Osteoblast (primary cell): Measurements from ENCODE around the gene RADIL. TPM values are rescaled to one million over a fixed set of nuclear protein-coding genes. Genes with fewer than 3 reads are reported as not detected.

ENCODE experiments used
- DNase-seq: peaks from one replicate; pipeline ENCODE4 v3.0.0; 2011; ENCODE audit warnings: low spot score, mixed read lengths; ENCODE audit not compliant: insufficient read length; ENCODE audit errors: missing footprints
- H2AFZ ChIP-seq: 2 replicates; pipeline ENCODE4 v1.6.0; 2011; ENCODE audit warnings: mild to moderate bottlenecking, low read length
- H3K27ac ChIP-seq: 2 replicates; pipeline ENCODE4 v1.5.1; 2011; ENCODE audit warnings: mild to moderate bottlenecking, low read depth, low read length, moderate library complexity
- H3K27me3 ChIP-seq: 2 replicates; pipeline ENCODE4 v1.6.0; 2012; ENCODE audit warnings: mild to moderate bottlenecking, control low read depth, inconsistent platforms, low read length, moderate library complexity; ENCODE audit not compliant: insufficient read depth
- H3K36me3 ChIP-seq: 2 replicates; pipeline ENCODE4 v1.5.1; 2011; ENCODE audit warnings: mild to moderate bottlenecking, low read length, control low read depth, moderate library complexity; ENCODE audit not compliant: insufficient read depth
- H3K4me1 ChIP-seq: 2 replicates; pipeline ENCODE4 v1.5.1; 2011; ENCODE audit warnings: mild to moderate bottlenecking, low read length, control low read depth, moderate library complexity; ENCODE audit not compliant: insufficient read depth
- H3K4me2 ChIP-seq: 2 replicates; pipeline ENCODE4 v1.6.0; 2011; ENCODE audit warnings: mild to moderate bottlenecking, low read length; ENCODE audit not compliant: insufficient read depth
- H3K4me3 ChIP-seq: fragments of 200-600 bp; sonication (generic); 3 replicates; pipeline ENCODE4 v1.5.1; 2012; ENCODE audit warnings: mild to moderate bottlenecking, low read length, inconsistent platforms; ENCODE audit not compliant: insufficient read depth
- H3K79me2 ChIP-seq: 2 replicates; pipeline ENCODE4 v1.6.0; 2012; ENCODE audit warnings: mild to moderate bottlenecking, low read length, control low read depth, inconsistent platforms; ENCODE audit not compliant: insufficient read depth
- H3K9me3 ChIP-seq: 2 replicates; pipeline ENCODE4 v1.5.1; 2011; ENCODE audit warnings: low read depth, low read length, control low read depth
- H4K20me1 ChIP-seq: 2 replicates; pipeline ENCODE4 v1.6.0; 2012; ENCODE audit warnings: mild to moderate bottlenecking, low read length, control low read depth; ENCODE audit not compliant: insufficient read depth
- CTCF ChIP-seq: IDR thresholded peaks from 2 replicates; pipeline ENCODE4 v1.5.1; 2011; ENCODE audit warnings: mild to moderate bottlenecking, low read depth, low read length, moderate library complexity; ENCODE audit errors: extremely low read depth
- total RNA-seq: library from RNA; depleted of rRNA; stranded (reverse); fragments of >200 nt; gene quantifications from 2 replicates; pipeline ENCODE4 v1.2.3, GENCODE V29; 2012

The RADIL gene
- total RNA-seq, 1 donor = 1.1 TPM

- no peak overlapping the region for H3K4me2 ChIP-seq
- H3K4me3 ChIP-seq = no peak overlapping the region
- H3K27ac ChIP-seq = no peak overlapping the region
- H3K27me3 ChIP-seq = no peaks in the 10 kb centered on the region
- H4K20me1 ChIP-seq = peaks cover 6% of the 10 kb centered on the region
- DNase-seq = peak; percentile 92
- no peaks in the 10 kb centered on the region for H3K4me1 ChIP-seq
- H3K79me2 ChIP-seq = no peaks in the 10 kb centered on the region
- peak; percentile 24 for TF ChIP-seq CTCF
- no peaks in the 10 kb centered on the region for H3K9me3 ChIP-seq
- H2AFZ ChIP-seq = no peak overlapping the region
- H3K36me3 ChIP-seq = peaks cover 35% of the 10 kb centered on the region
Measured at GRCh38 chr7:4765776-4766490, 117.6 kb downstream of the RADIL start.

- no peak for DNase-seq
- Histone ChIP-seq H3K4me1 (no peaks in the 10 kb centered on the region), H3K36me3 (peaks cover 45% of the 10 kb centered on the region), H3K79me2 (no peaks in the 10 kb centered on the region), H3K27ac (no peak overlapping the region), H3K9me3 (no peaks in the 10 kb centered on the region), H4K20me1 (peaks cover 6% of the 10 kb centered on the region), H2AFZ (no peak overlapping the region), H3K27me3 (no peaks in the 10 kb centered on the region), H3K4me3 (no peak overlapping the region), H3K4me2 (no peak overlapping the region)
- TF ChIP-seq CTCF = no peak
Measured at GRCh38 chr7:4764402-4765007, 119.0 kb downstream of the RADIL start.

- Histone ChIP-seq H3K36me3 (peaks cover 45% of the 10 kb centered on the region), H3K4me1 (no peaks in the 10 kb centered on the region)
Measured at GRCh38 chr7:4763794-4764185, 119.7 kb downstream of the RADIL start.

More at GRCh38 chr7:4763794-4764185, 119.7 kb downstream of the RADIL start:
- H3K27me3 ChIP-seq = no peaks in the 10 kb centered on the region
- no peaks in the 10 kb centered on the region for H3K79me2 ChIP-seq
- no peak overlapping the region for H3K4me2 ChIP-seq
- no peak overlapping the region for H3K4me3 ChIP-seq
- TF ChIP-seq CTCF = no peak
- peaks cover 6% of the 10 kb centered on the region for H4K20me1 ChIP-seq
- no peak for DNase-seq
- H2AFZ ChIP-seq = no peak overlapping the region
- no peak overlapping the region for H3K27ac ChIP-seq
- H3K9me3 ChIP-seq = no peaks in the 10 kb centered on the region
